HG02763 (cell line): ENCODE measurements around the gene UBXN6.
A peak's percentile ranks its signal among the peaks of the same experiment; 100 is the strongest.

Experiments used
- ATAC-seq: cut with Tn5 transposase; IDR thresholded peaks from one replicate; pipeline ENCODE4 v1.9.1; 2021; ENCODE audit warnings: mild to moderate bottlenecking, moderate library complexity; ENCODE audit not compliant: unreplicated experiment

Gene UBXN6, protein sequence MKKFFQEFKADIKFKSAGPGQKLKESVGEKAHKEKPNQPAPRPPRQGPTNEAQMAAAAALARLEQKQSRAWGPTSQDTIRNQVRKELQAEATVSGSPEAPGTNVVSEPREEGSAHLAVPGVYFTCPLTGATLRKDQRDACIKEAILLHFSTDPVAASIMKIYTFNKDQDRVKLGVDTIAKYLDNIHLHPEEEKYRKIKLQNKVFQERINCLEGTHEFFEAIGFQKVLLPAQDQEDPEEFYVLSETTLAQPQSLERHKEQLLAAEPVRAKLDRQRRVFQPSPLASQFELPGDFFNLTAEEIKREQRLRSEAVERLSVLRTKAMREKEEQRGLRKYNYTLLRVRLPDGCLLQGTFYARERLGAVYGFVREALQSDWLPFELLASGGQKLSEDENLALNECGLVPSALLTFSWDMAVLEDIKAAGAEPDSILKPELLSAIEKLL

DNA sequence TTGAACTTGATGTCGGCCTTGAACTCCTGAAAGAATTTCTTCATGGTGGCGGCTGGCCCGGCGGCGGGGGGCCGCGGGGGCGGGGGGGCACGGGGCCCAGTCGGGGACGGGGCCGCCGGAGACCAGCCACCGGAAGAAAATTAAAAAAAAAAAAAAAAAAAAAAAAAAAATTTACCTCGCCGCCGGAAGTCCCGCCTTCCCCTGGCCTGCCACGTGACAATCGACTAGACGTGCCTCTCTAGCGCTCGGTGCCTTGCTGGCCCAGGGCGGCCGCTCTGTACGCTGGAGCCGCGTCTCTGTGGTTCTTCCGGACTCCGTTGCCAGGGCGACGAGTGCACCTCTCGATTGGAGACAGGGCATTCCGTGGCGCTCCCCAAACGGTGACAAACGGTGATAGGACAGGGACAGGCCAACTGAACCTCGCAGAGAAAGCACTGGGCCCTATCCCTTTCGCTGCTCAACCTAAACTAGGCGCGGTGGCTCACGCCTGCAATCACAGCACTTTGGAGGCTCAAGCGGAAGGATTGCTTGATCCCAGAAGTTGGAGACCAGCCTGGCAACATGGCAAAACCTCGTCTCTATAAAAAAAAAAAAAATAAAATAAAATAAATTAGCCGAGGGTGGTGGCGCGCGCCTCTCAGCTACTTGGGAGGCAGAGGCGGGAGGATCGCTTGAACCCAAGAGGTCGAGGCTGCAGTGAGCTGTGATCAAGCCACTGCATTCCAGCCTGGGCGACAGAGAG is at the start of gene UBXN6:
Gene UBXN6, minus strand, starts transcription at position 141 of the 742 bp plus-strand sequence. Its CDS starts 97 bp downstream, at position 44.
- peak; percentile 89 for ATAC-seq

DNA sequence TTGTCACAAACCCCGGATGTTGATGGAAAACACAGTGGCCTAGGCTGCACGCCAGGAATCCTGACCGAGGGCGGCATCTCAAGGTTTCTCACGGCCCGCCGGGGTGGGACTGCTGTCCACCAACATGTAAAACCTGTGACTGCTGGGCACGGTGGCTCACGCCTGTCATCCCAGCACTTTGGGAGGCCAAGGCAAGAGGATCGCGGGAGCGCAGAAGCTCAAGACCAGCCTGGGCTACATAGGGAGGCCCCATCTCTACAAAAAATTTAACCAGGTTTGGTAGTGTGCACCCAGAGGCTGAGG is 49.5 kb upstream of the UBXN6 start:
- no peak for ATAC-seq

DNA sequence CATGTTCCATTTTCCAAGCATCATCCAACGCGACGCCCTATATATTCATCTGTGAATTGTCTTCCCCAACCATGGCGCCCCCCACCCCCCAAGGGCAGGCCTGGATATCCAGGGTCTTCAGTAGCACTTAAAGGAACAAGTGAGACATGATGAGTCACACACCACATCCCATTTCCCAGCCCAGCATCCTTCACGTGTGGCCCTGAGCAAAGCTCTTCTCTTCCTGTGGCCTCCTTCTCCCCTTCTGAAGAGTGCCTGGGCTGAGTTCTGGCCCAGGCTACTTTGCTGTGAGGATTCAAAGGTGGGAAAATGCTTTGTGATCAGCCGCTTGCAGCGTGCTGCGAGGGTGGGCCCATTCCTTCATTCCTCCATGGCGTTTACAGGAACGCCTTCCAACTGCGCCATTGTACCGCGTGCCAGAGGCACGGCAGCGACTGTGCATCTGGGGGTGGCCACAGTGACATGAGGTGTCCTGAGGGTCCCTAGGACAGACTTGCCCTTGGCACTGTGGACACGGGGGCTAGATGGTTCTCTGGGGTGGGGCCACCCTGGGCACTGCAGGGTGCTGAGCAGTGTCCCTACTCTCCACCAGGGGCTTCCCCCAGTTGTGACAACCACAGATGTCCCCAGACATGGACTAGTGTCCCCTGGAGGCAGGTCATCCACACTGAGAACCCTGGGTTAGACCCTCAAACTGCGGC is 49.0 kb upstream of the UBXN6 start:
- ATAC-seq, result no peak

DNA sequence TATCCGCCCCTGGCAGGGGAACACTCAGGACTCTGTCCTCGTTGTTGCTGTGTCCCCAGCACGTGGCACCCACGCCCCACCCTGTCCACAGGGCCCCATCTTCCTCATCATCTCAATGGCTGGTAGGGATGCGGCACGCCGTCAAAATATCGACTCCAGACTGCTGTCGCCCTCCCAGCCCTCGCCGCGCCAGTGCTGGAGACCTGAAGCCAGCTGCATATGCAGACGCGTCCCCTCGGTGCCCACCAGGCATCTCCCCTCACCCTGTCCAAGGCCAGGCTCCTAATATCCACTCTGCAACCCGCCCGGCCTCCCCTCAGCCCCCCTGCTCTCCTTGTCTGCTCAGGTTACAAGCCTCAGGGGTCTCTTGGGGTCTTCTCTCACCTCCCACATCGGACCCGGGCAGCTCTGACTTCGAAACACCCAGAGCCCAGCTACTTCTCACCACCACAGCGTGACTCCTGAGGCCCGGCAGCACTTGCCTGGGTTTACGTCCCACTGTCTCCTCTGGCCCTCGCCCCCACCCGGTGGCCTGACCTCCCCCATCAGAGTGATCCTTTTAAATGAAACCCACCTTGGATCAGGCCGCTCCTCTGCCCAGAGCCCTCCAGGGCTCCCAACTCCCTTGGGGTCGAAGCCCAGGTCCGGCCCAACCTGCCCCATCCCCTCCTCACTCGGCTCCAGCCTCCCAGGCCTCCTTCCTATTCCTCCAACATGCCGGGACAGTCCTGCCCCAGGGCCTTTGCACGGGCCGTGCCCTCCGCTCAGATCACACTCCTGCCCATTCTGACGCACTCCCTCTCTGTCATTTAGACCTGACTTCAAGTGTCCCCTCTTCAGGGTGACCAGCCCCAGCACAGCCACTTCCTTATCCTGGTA is 48.2 kb upstream of the UBXN6 start:
- ATAC-seq, result no peak

DNA sequence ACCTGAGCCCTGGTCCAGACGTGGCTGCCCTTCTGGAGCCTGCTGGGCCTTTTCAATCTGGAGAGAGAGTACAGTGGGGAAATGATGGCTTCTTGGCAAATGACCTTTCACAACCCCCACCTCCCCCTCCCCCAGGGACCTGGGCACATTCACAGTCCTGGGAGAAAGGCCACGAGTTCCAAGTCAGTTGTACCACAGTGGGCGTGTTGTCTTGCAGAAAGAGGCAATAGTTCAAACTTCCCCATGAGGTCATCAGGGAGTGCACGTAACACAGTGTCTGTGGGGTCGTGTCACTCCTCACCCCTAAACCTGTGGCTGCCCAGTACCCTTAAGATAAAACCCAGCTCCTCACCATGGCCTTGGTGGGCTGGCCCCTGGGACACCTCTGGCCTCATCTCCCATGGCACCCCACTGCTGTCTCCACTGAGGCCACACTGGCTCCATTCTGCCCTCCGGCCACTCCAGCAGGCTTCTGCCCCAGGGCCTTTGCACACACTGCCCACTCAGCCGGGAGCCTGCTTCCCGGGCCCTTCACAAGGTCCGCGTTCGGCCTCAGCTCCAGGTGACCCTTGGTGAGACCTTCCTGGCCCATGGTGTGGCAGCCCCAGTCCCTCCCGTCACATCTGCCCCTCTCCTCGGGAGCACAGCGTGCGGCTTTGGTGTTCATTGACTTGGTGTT is 47.4 kb upstream of the UBXN6 start:
- no peak for ATAC-seq

DNA sequence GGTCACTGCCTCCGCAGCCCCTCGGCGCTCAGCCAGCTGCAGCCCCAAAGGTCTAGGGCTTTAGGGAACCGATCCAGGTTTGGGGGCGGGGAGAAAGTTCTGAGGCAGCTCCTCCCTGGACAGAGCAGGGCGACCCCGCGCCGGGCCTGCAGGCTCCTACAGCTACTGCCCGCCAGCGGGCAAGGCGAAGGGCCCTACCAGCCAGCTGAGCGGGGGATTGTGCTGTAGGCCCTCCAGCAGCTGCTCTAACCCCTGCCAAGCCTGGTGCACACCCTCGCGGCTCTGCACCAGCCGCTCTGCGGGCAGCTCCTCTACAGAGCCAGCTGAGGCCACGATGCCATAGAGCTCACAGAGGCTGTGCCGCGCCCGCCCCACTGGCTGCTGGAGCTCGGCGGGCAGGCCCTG is 46.7 kb upstream of the UBXN6 start:
- ATAC-seq, result no peak

DNA sequence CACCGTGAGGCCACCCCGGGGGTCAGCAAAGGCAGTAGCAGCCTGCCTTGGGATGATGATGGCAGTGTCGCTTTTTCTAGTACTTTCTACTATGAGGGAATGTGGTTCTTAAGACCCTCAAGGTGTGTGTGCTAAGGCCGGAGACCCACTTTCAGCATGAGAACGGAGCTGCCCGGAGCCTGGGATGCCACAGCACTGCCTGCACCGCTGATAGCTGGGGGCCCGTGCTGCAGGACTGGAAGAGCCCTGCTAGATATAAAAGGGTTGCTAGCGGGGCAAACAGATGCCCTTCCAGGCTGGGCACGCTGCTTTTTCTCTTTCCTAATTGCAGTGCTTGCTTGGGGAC is 46.2 kb upstream of the UBXN6 start:
- no peak for ATAC-seq

DNA sequence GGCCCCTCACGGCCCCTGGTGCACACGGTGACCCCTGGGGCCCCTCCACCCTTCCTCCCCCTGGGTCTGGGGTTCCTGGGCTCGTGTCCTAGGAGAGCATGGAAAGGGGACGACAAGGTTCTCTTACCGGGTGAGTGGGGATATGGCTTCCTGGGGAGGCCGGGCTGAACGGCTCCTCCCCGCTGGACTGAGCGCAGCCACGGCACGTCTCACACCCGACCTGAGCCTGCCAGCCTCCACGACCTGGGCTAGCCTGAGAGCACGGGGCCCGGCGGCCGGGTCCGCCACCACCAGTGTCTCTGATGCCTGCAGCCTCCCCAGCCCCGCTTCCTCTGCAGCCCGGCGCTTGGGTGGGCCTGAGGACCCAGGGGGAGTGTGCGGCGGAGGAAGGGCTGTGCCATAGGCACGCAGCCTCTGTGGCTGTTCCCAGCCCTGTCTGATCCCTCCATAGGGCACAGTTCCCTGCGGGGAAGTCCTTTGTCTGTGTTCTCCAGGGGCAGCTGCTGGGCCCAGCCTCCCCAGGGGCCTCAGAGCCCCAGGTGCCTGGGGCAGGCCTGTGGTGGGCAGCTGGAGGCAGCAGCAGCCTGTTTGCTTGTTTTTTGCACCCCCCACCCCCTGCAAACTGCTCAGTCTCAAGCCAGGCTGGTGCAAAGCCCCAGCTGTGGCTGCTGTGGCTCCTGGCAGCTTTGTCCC is 45.7 kb upstream of the UBXN6 start:
- no peak for ATAC-seq

DNA sequence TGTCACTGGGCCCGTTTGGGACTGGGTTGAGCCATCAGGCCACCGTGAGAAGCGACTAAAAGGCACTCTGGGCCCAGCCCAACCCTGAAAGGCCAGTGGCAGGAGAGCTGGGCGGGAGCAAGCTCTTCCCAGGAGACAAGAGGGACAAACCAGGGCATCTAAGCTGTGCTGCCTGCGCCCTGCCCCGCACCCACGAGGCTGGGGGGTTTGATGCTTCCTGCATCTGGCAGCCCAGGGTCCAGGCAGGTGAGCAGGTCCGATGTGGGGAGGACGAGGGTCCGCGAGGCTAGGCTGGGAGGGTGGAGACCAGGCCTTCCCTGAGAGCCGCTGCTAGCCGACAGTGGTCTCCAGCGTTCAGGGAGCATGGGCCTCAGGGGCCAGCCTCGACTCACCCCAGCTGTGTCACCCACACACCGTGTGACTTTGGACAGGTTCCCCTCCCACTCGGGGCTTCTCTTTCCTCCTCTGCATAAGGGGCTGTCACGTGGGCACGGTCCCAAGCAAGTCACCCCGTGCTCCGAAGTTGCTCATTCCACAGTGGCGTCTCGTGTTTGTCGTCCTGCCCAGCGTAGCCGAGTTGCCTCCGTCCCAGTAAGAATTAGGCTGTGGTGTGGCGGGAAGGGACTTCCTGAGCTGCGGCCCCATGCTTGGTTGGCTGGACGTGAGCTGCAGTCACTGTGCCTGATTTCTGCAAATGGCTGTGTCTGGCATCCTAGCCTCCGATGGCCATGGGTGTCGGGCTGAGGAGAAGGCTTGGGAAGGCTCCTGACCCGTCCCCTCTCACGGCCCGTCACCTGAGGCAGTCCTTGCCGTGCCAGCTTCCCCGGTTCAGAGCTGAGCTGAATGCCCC is 44.9 kb upstream of the UBXN6 start:
- ATAC-seq, result no peak

DNA sequence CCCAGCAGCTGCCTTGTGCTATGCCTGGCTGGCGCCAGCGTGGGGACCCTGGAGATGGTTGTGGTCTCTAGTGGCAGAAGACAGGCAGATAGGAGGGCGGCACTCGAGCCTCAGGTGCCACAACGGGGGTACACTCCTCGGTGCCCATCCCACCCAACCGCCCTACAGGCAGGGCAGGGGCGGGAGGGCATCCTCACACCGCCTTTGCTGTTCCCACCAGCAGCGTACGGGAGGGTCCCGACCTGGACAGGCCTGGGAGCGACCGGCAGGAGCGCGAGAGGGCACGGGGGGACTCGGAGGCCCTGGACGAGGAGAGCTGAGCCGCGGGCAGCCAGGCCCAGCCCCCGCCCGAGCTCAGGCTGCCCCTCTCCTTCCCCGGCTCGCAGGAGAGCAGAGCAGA is 44.1 kb upstream of the UBXN6 start:
- ATAC-seq, result no peak

DNA sequence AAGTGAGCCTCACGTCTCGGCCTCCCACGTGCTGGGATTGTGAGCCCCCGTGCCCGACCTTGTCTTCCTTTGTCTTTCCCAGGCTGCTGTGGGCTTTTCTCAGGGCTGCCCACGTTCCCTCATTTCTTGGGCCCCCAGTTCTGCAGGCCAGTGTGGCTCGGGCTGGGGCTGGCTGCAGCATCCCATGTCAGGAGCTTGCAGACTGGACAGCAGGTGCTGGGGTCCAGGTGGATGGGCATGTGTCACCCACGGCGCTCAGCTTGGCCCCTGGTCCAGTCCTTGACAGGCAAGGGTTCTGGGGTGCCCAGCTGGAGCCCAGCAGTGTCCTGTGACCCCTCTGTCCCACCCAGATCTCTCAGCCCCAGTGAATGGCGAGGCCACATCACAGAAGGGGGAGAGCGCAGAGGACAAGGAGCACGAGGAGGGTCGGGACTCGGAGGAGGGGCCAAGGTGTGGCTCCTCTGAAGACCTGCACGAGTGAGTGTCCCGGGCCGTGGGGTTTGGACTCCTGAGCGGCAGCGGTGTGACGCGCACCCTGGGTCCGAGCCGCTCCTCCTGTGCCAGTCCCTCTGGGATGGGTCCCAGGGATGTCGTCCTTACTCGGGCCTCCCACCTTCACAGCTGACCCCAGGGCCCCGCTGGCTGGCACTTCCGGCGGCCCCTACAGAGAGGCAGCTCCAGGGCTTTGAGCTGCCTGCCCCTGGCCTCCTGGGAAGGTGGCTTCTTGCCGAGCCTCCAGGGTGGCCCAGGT is 43.4 kb upstream of the UBXN6 start:
- ATAC-seq, result no peak

DNA sequence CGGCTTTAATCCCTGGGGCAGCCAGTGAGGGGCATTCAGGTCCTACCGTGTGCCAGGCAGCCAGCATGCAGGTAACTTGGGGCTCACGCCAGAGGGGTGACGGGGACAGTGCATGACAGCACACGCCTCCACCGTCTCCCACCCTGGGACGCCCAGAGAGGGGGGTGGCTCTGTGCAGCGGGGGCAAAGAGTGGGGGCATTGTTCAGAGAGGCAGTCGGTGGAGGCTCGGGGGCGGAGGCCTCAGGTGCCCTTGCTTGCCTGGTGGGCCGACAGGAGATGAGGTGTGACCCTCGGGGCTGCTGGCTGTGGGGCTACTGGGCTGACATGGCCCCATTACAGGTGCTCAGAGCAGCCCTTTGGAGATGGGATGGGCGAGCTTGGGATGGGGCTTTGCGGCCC is 42.3 kb upstream of the UBXN6 start:
- no peak for ATAC-seq

DNA sequence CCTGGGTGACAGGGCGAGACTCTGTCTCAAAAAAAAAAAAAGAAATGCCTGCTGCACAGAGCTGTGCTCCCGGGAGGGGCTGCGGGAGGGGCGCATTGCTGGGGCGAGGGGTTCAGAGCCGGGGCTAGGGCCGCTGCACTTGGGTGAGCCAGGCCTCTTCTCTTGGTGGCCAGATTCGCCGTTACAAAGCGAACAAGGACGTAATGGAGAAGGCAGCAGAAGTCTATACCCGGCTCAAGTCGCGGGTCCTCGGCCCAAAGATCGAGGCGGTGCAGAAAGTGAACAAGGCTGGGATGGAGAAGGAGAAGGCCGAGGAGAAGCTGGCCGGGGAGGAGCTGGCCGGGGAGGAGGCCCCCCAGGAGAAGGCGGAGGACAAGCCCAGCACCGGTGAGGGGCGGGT is 41.7 kb upstream of the UBXN6 start:
- no peak for ATAC-seq

DNA sequence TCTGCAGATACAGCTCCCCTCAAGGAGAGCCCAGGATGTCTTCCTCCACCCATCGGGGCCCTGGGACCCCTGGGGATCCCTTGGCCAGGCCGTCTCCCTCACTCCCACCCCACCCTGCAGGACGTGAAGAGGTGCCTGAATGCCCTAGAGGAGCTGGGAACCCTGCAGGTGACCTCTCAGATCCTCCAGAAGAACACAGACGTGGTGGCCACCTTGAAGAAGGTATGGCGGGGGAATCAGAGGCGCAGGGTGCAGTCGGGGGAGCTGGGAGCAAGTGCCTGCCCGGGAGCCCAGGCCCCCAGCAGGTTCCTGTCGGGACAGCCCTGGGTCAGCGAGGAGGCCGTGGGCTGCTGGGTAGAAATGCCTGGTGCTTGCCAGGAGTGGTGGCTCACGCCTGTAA is 41.1 kb upstream of the UBXN6 start:
- ATAC-seq, result no peak

DNA sequence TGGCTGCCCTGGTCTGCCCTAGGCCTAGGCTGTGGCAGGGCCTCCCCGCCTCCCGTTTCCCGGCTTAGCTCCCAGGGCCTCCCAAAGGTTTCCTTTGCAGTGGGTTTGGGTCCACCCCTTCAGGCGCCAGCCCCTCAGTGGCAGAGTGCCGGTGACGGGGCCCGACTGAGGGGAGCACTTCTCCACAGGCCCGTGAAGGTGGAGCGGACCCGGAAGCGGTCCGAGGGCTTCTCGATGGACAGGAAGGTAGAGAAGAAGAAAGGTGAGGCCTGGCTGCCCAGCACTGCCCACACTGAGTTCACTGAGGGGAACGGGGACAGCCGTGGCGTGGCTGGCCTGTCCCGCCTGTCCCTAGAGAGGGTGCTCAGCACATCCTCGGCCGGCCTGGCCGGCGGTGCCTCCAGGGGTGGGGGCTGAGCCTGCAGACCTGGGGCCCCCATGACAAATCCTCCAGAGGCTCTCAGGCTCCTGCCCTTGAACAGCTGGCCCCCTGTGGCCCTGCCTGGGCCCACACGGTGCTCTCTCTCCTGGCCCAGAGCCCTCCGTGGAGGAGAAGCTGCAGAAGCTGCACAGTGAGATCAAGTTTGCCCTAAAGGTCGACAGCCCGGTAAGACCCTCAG is 40.3 kb upstream of the UBXN6 start:
- ATAC-seq, result no peak

DNA sequence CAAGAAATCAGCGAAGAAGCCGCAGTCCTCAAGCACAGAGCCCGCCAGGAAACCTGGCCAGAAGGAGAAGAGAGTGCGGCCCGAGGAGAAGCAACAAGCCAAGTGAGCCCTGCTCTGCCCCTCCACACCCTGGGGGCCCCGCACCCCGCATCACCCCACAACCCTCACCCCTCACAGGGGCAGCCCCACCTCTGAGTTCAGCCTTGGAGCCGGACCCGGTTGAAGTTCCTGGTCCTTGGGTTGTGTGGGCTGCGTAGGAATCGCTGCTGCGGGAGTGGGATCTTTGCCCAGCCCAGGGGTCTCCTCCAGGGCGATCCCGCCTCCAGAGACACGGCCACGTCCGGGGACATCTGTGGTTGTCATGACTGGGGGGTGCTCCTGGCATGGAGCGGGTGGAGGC is 38.7 kb upstream of the UBXN6 start:
- ATAC-seq, result no peak

DNA sequence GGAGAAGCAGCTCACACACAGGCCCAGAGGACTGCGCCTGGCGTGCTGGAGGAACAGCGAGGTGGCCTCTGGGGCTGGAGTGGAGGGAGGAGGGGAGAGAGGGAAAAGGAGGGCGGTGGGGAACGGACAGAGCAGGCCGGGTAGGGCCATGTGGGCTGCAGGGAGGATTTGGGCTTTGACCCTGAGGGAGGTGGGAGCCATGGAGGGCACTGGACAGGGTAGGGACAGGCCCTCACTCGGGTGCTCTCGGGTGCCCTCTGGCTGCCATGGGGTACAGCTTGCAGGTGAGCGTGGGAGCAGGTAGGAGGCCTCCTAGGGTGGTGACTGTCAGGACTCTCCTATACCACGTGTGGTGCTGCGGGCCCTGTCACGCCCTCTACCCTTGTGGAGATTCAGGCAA is 37.9 kb upstream of the UBXN6 start:
- no peak for ATAC-seq

DNA sequence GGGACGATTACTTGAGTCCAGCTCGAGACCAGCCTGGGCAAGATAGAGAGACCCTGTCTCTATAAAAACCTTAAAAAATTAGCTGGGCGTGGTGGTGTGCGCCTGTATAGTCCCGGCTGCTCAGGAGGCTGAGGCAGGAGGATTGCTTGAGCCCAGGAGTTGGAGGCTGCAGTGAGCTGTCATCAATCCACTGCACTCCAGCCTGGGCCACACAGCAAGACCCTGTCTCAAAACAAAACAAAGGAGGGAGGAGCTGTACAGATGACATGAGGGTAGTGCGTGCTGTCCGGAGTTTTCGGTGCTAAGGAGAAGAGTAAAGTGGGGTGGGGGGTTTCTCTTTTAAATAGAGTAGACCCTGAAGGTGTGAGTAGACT is 37.1 kb upstream of the UBXN6 start:
- no peak for ATAC-seq
